GM20000 (cell line): ENCODE results near the gene PIK3C3.

Experiments
- DNase-seq: peaks from one replicate; pipeline ENCODE4 v3.0.0; 2012; ENCODE audit warnings: low spot score
- TF ChIP-seq, protein P1 (sequence below): IDR thresholded peaks from 2 replicates; pipeline ENCODE4 v1.5.1; 2012; ENCODE audit warnings: mild to moderate bottlenecking, control low read depth; ENCODE audit errors: extremely low read depth, missing control alignments

Gene PIK3C3

DNA sequence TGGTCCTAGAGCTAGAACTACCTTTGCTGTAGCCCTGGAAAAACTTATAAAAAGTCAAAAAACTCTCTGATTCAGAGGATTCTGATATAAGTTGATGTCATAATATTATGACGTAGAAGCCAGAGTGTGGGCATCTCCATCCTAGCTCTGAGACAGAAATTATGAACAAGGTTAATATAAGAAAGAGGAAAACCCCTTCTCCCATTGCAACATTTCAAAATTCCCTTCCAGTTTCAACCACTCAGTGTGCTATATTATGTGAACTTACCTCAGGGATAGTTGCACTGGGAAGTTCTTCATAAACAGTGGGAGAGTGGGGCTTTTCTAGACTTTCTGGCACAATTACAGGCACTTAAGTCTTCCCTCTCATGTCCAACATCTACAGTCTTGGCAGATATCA, 171.6 kb downstream of the PIK3C3 start:
- TF ChIP-seq, protein P1, sequence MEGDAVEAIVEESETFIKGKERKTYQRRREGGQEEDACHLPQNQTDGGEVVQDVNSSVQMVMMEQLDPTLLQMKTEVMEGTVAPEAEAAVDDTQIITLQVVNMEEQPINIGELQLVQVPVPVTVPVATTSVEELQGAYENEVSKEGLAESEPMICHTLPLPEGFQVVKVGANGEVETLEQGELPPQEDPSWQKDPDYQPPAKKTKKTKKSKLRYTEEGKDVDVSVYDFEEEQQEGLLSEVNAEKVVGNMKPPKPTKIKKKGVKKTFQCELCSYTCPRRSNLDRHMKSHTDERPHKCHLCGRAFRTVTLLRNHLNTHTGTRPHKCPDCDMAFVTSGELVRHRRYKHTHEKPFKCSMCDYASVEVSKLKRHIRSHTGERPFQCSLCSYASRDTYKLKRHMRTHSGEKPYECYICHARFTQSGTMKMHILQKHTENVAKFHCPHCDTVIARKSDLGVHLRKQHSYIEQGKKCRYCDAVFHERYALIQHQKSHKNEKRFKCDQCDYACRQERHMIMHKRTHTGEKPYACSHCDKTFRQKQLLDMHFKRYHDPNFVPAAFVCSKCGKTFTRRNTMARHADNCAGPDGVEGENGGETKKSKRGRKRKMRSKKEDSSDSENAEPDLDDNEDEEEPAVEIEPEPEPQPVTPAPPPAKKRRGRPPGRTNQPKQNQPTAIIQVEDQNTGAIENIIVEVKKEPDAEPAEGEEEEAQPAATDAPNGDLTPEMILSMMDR = no peak
- no peak for DNase-seq

DNA sequence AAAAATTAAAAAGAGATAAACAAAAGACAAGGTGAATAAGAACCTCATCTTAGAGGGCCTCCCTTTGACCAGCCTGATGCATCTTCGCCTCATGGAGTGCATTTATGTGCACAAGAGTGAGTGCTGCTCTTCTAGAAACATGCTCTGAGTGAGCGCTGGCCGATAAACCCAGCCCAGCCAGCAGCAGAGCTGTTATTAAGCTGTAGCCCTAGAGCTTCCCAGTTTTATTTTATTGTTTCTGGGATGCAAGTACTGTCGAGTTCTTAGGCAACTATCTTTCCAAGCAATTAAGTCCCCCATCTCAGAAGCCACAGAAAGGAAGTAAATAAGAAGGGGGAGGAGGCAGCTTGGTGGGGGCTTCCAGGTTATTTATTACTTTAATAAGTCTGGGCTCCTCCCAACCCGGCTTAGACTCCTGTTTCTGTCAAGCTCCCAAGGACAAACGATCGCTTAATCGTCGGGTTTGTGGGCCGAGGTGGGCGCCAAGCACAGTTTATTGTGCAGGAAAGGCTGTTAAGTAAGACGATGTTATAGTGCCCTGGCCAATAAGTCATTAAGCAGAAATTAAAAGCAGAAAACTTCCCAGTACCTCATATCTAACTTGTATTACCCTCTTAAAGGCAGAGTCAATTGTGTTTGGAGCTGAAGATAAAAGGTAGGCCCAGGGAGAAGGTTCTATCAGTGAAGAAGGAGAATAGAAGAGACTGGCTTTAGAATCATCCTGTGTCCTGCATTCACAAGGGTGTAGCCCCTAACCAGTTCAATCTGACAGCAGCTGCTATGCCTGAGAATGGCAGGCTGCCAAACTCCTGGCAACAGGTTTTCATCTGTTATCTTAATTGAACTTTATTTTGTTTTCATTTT, 176.3 kb downstream of the PIK3C3 start:
- TF ChIP-seq, protein P1 = no peak
- DNase-seq = no peak

DNA sequence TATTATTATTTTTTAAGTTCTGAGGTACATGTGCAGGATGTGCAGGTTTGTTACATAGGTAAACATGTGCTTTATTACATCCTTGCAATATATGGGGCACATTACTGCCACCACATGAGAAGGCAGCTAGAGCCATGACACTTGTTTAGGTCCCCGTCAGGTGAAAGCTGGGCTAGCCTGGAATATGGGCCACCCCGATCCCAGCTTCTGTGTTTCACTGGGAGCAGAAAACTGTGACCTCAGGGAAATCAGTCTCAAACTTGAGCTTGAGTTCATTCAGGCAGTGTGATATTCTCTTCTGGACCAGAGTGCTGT, 176.9 kb downstream of the PIK3C3 start:
- TF ChIP-seq, protein P1 = no peak
- no peak for DNase-seq
